ENCODE results near the gene TMEM88. TPM values are rescaled to one million over a fixed set of nuclear protein-coding genes. Genes with fewer than 3 reads are reported as not detected.

Gene TMEM88
- total and polyA plus RNA-seq, 2 experiments from 2014 or later = 73.3 to 241 TPM

- no peaks in the 10 kb centered on the region for H3K9me2 ChIP-seq (replicated peaks; ENCODE audit: insufficient read depth)
- WGBS (ENCODE audit: low lambda C conversion rate, missing lambda C conversion rate) = 4% methylated on average over 18 of the region's 34 CpGs
- H4K20me1 ChIP-seq (ENCODE audit: insufficient read depth, poor library complexity, severe bottlenecking) = peaks cover 49% of the 10 kb centered on the region
- H3K4me2 ChIP-seq = peak overlapping the region; percentile 94
- peaks cover 36% of the 10 kb centered on the region for H3K4me1 ChIP-seq (ENCODE audit: insufficient read depth)
- DNase-seq (ENCODE audit: low spot score) = peak; percentile 96
- no peak overlapping the region for H2AFZ ChIP-seq
- no peaks in the 10 kb centered on the region for H3K27me3 ChIP-seq
- H3K36me3 ChIP-seq (replicated peaks; ENCODE audit: insufficient read depth, low read depth) = no peaks in the 10 kb centered on the region
- peak overlapping the region; percentile 99 for H3K27ac ChIP-seq
- peak overlapping the region; percentile 73 for H3K4me3 ChIP-seq
- H3K79me2 ChIP-seq = peaks cover 69% of the 10 kb centered on the region
- no peaks in the 10 kb centered on the region for H3K9me3 ChIP-seq (ENCODE audit: low read depth)
- TF ChIP-seq CTCF (IDR thresholded peaks at IDR 0.05; ENCODE audit: poor library complexity) = peak; percentile 42
- TF ChIP-seq EZH2 (IDR thresholded peaks at IDR 0.05; ENCODE audit: borderline replicate concordance) = no peak
- no peak for TF ChIP-seq EZH2phosphoT487 (IDR thresholded peaks at IDR 0.05; ENCODE audit: low read depth, severe bottlenecking, unreplicated experiment)
Measured at GRCh38 chr17:7841396-7841914, 13.4 kb upstream of the TMEM88 start.

- Histone ChIP-seq H2AFZ (no peak overlapping the region), H3K4me1 (ENCODE audit: insufficient read depth) (peaks cover 36% of the 10 kb centered on the region), H3K79me2 (peaks cover 71% of the 10 kb centered on the region), H3K9me2 (replicated peaks; ENCODE audit: insufficient read depth) (no peaks in the 10 kb centered on the region), H4K20me1 (ENCODE audit: insufficient read depth, poor library complexity, severe bottlenecking) (peaks cover 52% of the 10 kb centered on the region), H3K27me3 (no peaks in the 10 kb centered on the region), H3K9me3 (ENCODE audit: low read depth) (no peaks in the 10 kb centered on the region), H3K4me2 (peak overlapping the region; percentile 94), H3K27ac (peak overlapping the region; percentile 99), H3K36me3 (replicated peaks; ENCODE audit: insufficient read depth, low read depth) (no peaks in the 10 kb centered on the region), H3K4me3 (peak overlapping the region; percentile 73)
- peak; percentile 97 for DNase-seq (ENCODE audit: low spot score)
- no peak for TF ChIP-seq EZH2 (IDR thresholded peaks at IDR 0.05; ENCODE audit: borderline replicate concordance)
- TF ChIP-seq CTCF (IDR thresholded peaks at IDR 0.05; ENCODE audit: poor library complexity) = no peak
- TF ChIP-seq EZH2phosphoT487 (IDR thresholded peaks at IDR 0.05; ENCODE audit: low read depth, severe bottlenecking, unreplicated experiment) = no peak
- 1% methylated on average over 28 of the region's 46 CpGs for WGBS (ENCODE audit: low lambda C conversion rate, missing lambda C conversion rate)
Measured at GRCh38 chr17:7841915-7842379, 12.9 kb upstream of the TMEM88 start.

- no peaks in the 10 kb centered on the region for H3K36me3 ChIP-seq (replicated peaks; ENCODE audit: insufficient read depth, low read depth)
- peak; percentile 91 for DNase-seq (ENCODE audit: low spot score)
- H3K9me2 ChIP-seq (replicated peaks; ENCODE audit: insufficient read depth) = no peaks in the 10 kb centered on the region
- H4K20me1 ChIP-seq (ENCODE audit: insufficient read depth, poor library complexity, severe bottlenecking) = peaks cover 52% of the 10 kb centered on the region
- peak overlapping the region; percentile 94 for H3K4me2 ChIP-seq
- peak overlapping the region; percentile 73 for H3K4me3 ChIP-seq
- WGBS (ENCODE audit: low lambda C conversion rate, missing lambda C conversion rate) = under 1% methylated on average over 31 of the region's 47 CpGs
- no peaks in the 10 kb centered on the region for H3K9me3 ChIP-seq (ENCODE audit: low read depth)
- H3K27ac ChIP-seq = peak overlapping the region; percentile 99
- H2AFZ ChIP-seq = no peak overlapping the region
- H3K79me2 ChIP-seq = peaks cover 72% of the 10 kb centered on the region
- no peaks in the 10 kb centered on the region for H3K27me3 ChIP-seq
- H3K4me1 ChIP-seq (ENCODE audit: insufficient read depth) = peaks cover 36% of the 10 kb centered on the region
- no peak for TF ChIP-seq CTCF (IDR thresholded peaks at IDR 0.05; ENCODE audit: poor library complexity)
- no peak for TF ChIP-seq EZH2phosphoT487 (IDR thresholded peaks at IDR 0.05; ENCODE audit: low read depth, severe bottlenecking, unreplicated experiment)
- no peak for TF ChIP-seq EZH2 (IDR thresholded peaks at IDR 0.05; ENCODE audit: borderline replicate concordance)
Measured at GRCh38 chr17:7842380-7843256, 12.2 kb upstream of the TMEM88 start.

All from hepatocyte (in vitro differentiated cells).